HG02884 (cell line): Measurements from ENCODE around the gene ARHGDIA.

Source experiments
- ATAC-seq: cut with Tn5 transposase; IDR thresholded peaks from one replicate; pipeline ENCODE4 v1.9.1; 2021; ENCODE audit warnings: mild to moderate bottlenecking, moderate library complexity; ENCODE audit not compliant: unreplicated experiment

Gene ARHGDIA

DNA sequence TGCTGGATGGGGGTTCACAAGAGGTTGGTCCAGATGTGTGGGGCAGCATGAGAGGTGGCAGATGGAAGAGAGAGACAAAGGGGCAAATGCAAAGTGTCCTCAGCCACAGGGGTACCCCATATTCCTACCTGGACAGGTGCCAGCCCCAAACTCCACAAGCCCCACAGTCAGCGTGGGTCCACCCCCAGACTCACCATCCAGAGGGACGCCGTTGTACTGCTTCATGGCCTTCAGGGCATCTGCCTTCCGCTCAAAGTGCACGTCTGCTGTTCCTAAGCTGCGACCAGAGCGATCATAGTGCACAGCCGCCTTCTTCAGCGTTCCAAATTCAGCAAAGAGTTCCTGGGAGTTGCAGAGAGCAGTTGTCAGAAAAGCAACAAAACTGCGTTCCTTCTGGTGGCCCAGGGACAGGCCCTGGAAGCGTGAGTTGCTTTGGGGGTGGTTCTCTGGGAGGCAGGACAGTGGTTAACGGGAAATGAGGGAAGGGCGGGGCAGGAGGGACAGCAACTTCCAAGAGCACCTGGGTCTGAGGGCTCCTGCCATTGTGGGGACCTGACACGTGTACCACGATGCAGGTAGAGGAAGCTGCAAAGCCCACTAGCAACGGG, 18.0 kb upstream of the ARHGDIA start:
- ATAC-seq, result no peak

DNA sequence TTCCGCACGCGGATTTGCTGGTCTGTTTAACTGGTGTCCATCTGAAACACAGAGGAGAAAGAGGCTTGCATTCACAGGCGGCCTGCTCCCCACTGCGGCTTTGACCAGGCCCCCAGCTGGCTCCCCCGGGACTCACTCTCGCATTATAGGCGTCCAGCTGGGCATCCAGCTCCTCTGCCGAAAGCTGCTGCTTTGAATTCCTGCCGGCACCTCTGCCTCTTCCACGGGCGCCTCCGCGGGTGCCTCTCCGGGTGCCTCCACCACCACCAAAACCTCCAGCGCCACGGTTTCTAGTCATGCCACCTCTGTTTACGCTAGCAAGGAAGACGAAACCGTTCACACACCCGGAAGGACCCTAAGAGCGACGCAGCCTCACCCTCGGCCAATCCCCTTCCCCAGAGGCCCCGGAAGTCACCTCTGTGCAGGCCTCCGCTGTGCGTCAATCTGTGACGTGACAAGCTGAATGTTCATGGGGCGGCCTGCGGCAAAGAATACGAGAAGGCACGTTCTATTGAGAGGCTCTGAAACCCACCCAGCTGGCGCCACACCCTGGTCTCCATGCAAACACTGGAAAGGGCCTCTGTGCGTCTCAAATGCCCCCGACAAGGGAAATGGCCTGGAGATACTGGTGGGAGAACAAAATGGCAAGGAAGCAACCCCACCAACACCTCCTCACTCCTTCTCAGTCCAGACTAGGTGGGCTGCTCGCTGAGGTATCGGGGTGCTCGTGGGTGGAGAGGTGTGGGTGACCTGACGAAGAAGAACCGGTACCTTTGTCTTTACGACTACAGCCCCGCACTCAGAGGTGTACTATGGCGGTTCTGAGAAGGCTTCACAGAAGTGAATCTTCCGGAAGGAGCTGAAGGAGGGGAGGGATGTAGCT, 17.2 kb upstream of the ARHGDIA start:
- no peak for ATAC-seq

DNA sequence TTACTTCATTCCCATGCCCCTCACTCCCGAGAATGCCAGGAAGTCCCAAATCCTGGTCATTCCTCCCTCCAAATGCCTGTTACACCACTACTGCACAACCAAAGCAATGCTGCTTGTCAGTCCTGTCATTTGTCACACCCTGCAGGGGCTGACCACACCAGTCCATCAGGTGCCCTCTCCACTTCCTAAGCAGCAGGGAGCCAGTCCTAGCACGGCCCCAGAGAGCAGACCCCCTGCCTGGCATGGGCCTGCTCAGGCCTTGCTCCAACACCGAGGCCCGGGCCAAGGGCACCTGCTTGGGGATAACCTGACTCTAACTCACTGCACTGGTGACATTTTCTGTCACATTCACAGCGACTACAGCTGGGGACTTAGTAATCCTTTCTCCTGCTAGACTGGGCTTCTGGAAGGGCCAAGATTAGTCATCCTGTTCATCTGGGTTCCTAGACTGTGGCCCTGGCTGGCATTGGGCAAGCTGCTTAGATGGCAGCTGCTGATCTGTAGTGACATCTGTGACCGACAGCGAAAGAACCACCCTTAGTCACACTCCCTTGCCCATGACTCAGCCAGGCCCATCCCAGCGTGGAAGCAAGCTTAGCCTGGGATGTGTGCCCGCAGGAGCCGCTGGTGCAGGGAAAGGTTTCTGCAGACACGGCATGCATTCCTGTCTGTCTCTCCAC, 14.9 kb upstream of the ARHGDIA start:
- no peak for ATAC-seq

GRCh38 chr17:81885454-81885853, 14.3 kb upstream of the ARHGDIA start:
- ATAC-seq, result no peak

DNA sequence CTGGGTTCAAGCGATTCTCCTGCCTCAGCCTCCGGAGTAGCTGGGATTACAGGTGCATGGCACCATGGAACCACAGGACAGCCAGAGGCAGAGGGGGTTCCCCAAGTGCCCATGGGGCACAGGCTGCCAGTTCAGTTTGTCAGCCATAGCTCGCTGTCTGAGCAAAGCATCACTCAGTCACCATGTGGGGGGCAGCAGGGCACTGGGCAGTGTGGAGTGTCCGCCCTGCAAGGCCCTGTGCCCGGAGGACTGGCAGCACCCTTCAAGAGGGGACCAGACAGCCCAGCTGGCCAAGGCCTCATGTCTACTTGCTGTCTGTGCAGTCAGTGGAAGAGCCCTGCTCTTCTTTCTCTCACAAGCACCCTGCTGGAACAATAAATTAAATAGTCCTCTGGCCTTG, 13.8 kb upstream of the ARHGDIA start:
- no peak for ATAC-seq

DNA sequence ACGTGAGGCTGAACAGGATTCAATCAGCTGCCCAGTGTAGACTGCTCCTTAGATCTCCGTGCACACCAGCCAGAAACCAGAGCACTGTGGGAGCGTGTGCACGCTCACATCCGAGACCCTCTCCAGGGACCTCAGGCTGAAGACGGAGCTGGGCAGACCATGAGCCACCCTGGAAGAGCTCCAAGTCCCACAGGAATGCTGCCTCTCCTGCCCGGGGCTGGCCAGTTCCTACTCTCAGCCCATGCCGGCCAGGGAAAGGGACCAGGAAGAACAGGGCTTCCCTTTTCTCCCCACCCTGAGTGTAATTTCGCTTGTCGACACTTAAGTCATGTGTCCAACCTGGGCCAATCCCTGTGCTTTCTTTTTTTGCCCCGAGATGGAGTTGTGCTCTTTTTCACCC, 13.4 kb upstream of the ARHGDIA start:
- ATAC-seq, result no peak

GRCh38 chr17:81879121-81879520, 8.0 kb upstream of the ARHGDIA start:
- no peak for ATAC-seq

GRCh38 chr17:81878294-81878693, 7.2 kb upstream of the ARHGDIA start:
- no peak for ATAC-seq

GRCh38 chr17:81877569-81877968, 6.4 kb upstream of the ARHGDIA start:
- no peak for ATAC-seq

- ATAC-seq, result no peak
These were observed 472 bp upstream of the ARHGDIA start for GRCh38 chr17:81871387-81872230.

DNA sequence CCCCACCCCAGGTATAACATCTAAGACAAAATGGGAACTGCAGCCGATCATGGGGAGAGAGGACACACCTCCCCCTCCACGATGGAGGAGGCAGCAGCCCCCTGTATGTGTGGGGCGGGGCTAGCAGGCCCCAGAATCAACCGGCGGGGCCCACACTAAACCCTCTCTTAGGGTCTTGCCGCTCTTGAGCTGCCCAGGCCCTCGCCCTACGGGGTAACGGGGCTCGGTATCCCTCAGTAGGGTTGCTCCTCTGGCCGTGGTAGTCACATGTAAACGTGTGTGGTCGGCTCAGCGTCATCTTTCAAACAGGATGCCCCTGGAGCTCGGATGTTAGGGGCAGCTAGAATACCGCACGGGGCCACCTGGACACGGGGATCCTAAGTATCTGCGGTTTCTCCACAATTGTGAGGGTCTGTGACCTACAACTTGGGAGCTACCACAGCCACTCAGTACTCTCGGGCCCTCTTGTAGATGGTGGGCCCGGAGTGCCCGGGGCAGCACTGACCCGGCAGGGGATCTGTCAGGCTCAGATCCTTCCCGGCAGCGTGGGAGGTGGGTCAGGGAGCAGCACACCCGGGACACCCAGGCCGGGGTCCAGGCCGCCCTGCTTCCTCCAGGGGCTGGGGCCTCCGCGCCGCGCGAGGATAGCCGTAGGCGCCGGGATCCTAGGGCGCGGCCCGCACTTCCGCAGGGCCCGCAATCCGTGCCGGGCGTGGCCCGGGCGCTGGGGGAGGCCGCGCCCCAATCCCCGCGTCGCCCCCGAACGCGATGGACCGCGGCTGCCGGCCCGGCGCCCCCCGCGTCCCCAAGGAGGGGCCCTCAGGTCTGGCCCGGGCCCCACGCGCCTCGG, 781 bp downstream of the ARHGDIA start:
- ATAC-seq, result no peak

- ATAC-seq, result no peak
These were observed 1.7 kb downstream of the ARHGDIA start for GRCh38 chr17:81869221-81870130.

- no peak for ATAC-seq
These were observed 2.4 kb downstream of the ARHGDIA start for GRCh38 chr17:81868674-81869220.

- no peak for ATAC-seq
These were observed 3.0 kb downstream of the ARHGDIA start for GRCh38 chr17:81867991-81868673.

DNA sequence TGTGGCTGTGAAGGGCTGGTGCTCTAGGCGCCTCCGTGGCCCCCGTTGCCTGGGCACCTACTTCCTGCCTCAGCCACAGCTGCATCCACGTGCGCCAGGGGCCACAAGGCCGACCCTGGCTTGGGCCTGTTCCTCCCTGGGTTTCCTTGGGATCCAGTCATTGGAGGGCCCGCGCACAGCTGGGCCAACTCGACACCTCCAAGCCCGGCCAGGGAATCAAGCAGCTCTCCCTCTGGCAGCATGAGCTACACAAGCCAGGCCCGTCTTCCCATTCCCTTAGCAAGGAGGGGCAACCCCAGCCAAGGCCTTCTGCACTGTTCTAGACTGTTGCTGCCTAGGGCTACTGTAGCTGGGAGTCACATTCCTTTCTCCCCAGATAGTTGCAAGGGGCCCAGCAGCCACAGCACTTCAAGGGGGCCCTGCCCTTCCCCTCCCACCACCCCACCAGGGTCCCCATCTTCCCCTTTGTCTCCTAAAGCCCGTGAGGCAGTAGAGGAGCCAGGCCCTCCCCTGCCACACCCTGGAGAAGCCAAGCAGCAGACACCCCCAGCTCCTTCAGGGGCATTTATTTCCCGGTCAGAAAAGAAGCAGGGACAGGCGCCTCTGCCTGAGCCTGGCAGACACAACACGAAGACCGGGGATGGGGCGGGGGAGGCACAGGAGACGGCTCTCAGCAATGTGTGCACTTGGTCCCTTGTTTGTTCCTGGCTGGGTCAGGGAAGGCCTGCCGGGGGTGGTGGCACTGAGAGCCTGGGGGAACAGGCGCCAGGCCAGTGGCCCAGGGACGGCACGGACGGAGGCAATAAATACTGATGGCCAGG, 3.8 kb downstream of the ARHGDIA start:
- no peak for ATAC-seq

DNA sequence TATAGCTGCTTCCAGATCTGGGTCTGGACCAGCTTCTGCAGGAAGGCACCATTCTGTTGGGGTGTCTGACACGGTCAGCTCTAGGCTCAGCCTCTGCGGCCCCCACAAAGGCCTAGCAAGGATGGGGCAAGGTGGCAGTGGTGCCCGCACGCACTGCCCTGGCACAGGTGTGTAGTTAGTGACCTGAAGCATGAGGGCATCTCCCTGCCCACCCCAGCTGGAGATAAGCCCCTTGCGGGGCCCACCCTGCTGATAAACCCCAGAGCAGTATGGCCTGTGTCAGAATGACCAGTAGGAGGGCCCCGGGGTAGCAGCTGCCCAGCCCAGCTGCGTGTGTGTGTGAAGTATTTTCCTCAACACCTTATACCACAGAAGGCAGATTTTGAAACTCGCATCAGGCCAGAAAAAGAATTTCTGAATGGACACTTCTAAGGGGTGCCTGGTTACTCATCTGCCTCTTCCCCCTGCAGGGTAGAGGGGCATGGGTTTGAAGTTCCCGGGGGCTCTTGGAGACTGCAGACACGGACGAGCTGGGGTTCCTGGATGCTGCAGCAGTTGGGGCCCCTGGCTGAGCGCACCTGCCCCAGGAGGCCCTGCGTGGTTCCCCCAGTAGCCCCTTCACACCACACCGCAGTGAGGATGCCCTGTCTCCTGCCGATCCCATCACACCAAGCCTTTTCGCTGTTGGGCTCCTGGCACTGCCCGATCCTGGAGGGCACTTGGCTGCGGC, 4.5 kb downstream of the ARHGDIA start:
- no peak for ATAC-seq
